ENCODE results near the gene NPHP4. TPM values are rescaled to one million over a fixed set of nuclear protein-coding genes. Genes with fewer than 3 reads are reported as not detected.

Gene NPHP4
- polyA plus RNA-seq, 4 donors: 6.8 to 17.1 (median 10.8) TPM

DNA sequence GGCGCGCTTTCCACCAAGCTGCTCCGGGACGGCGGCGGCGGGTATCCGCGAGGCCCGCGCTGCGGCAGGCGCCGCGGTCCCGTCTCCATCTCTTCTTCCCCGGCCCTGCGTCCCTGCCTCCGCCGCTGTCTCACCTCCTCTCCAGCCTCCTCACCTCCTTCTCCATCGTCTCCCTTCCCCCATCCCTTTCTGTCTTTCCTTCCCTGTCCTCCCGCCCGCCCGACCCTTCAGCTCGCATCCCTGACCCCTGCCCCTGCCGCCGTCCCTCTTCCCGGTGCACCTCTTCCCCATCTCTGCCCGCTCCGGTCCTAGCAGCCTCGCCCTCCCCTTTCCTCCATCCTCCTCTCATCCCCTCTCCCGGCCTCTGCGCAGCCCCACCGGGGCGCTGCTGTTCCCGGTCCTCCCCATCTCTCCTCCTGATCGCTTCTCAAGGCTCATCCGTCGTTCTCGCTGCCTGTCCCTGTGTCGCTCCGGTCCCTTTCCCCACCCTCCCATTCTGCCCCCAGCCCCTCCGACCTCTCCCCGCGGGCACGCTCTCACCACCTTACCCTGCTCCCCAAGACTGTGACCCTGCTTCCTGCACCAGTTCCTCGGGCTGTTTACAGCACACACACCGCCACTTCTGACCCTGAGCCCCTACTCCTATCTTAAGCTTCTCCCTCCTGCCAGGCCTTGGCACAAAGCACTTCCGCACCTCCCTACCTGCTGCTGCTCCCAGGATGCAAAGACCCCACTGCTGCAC is 760 bp upstream of the NPHP4 start:
- no peak for DNase-seq (ENCODE audit: low read depth in 4 of 4, low spot score in 3 of 4)

GRCh38 chr1:5991381-5992025 is 722 bp downstream of the NPHP4 start:
- DNase-seq (ENCODE audit: low read depth in 4 of 4, low spot score in 3 of 4): no peak

GRCh38 chr1:5990913-5991312 is 1.3 kb downstream of the NPHP4 start:
- no peak for DNase-seq (ENCODE audit: low read depth in 4 of 4, low spot score in 3 of 4)

DNA sequence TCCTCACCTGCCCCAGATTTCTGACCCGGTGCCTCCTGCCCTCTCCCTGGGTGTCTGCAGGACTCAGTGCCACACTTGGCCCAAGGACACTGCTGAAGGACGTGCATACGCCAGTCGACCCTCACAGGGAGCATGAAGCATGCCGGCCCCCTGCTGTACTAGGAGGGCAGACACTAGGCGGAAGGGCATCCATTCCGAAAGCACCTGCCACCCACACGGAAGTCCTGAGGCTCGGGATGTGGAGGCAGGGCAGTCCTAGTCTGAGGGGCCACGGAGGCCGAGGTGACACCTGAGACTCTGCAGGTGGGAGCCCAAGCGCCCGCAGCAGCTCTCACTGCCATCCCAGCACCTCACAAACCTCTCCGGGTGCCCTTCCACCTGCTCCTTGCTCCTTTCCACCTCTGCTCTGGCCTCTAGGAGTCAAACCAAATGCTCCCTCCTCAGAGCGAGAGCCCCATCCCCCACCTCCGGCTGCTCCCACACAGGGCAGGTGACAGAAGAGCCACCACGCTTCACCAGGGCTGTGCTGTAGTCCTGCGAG is 2.4 kb downstream of the NPHP4 start:
- DNase-seq (ENCODE audit: low read depth in 4 of 4, low spot score in 3 of 4): no peak

DNA sequence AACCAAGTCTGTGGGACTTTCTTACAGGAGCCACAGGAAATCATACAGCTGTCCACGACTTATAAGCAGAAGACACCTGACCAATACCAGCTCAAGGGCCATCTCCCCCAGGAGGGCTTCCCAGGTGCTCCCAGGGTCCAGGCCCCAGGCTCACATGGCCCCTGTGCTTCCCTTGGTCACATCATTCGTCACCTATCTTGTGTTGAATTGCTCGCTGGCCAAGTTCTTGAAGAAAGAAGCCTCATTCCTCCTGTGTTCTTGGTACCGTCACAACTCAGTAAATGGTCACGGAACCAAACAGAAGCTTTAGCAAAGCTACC is 3.0 kb downstream of the NPHP4 start:
- DNase-seq (ENCODE audit: low read depth in 4 of 4, low spot score in 3 of 4): no peak

DNA sequence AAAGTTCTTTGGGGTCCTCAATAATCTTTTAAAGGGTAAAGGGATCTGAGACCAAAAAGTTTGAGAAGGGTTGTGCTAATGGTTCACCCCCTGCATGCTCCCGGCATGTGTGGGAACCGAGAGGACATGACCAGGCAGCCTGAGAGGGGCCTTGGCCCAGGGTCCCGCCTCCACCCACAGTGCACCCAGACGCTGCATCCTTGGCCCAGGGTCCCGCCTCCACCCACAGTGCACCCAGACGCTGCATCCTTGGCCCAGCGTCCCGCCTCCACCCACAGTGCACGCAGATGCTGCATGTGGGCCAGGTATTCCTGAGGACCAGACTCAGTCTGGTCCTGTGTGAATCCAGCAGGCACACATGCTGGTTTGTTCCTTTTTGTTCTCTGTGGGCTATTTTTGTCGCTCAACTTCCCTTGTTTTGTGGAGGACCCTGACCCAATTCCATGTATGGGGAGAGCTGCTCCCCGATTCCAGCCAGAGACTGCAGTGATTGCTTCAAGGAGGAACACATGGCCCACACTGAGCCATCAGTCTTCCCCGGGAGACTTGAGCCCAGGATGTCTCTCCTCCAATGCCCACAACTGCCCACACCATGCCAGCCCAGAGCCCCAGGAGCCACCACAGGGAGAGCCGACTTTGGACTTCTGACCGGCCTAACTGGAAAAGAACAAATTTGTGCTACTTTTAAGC is 3.5 kb downstream of the NPHP4 start:
- no peak for DNase-seq (ENCODE audit: low read depth in 4 of 4, low spot score in 3 of 4)

- no peak for DNase-seq (ENCODE audit: low read depth in 4 of 4, low spot score in 3 of 4)
These were observed 6.2 kb downstream of the NPHP4 start for GRCh38 chr1:5986018-5986417.

- no peak for DNase-seq (ENCODE audit: low read depth in 4 of 4, low spot score in 3 of 4)
These were observed 7.0 kb downstream of the NPHP4 start for GRCh38 chr1:5985250-5985649.

DNA sequence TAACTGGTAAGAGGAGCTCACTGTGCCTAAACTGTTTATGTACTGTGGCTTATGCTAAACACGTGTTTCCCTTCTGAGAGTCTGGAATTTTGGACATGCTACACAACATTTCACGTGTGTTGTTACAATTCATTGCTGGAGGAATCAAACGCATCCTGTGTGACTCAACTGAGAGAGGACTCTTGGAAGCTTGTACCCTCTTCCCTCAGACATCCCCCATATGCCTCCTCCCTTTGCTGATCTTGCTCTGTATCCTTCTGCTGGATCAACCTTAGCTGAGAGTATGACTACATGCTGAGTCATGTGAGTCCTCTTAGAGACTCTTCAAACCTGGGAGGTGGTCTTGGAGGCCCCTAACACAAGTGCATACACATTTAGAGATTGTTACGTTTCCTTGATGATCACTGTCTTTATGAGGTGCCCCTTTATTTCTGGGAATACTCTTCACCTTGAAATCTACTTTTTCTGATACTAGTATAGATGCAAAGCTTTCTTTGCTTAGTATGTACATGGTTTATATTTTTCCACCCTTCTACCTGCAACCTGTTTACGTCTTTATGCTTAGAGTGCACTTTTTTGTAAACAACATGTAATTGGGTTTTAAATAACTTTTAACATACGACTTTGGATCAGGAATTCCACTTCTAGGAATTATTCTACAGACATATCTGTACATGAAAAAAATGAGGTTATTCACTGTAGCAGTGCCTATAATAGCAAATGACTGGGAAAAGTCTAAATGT is 8.7 kb downstream of the NPHP4 start:
- no peak for DNase-seq (ENCODE audit: low read depth in 4 of 4, low spot score in 3 of 4)

DNA sequence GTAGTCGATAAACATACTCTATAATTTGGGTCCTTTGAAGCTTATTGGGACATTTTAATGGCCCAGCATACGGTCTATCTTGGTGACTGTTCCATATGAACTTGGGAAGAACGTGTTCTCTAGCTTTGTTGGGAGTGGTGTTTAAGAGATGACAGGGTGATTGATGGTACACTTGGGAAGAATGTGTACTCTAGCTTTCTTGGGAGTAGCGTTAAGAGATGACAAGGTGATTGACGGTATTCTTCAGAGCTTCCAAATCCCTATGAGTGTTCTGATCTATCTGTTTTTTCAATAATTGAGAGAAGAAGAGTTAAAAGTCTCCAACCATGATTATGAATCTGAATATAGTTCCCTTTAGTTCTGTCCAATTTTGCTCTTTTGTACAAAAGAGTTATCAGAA is 9.4 kb downstream of the NPHP4 start:
- no peak for DNase-seq (ENCODE audit: low read depth in 4 of 4, low spot score in 3 of 4)

DNA sequence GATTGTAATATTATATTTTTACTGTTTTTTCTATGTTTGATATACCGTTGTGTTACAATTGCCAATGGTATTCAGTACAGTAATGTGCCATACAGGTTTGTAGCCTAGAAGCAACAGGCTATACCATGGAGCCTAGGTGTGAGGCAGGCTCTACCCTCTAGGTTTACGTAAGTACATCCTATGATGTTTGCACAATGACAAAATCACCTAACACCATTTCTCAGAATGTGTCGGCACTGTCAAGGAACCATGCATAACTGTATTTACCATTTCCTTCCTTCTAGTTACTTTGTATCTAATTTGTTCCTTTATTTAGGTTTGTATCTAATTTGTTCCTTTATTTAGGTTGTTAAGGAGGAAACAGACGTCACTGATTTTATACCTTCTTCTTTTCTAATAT is 9.9 kb downstream of the NPHP4 start:
- DNase-seq (ENCODE audit: low read depth in 4 of 4, low spot score in 3 of 4): no peak

GRCh38 chr1:5981009-5981380 is 11.2 kb downstream of the NPHP4 start:
- no peak for DNase-seq (ENCODE audit: low read depth in 4 of 4, low spot score in 3 of 4)

- peak in 1 of 4 donors; percentile 60 for DNase-seq (ENCODE audit: low read depth in 4 of 4, low spot score in 3 of 4)
These were observed 11.8 kb downstream of the NPHP4 start for GRCh38 chr1:5980314-5981008.

GRCh38 chr1:5979536-5980313 is 12.5 kb downstream of the NPHP4 start:
- no peak for DNase-seq (ENCODE audit: low read depth in 4 of 4, low spot score in 3 of 4)

- no peak for DNase-seq (ENCODE audit: low read depth in 4 of 4, low spot score in 3 of 4)
These were observed 13.8 kb downstream of the NPHP4 start for GRCh38 chr1:5978452-5978851.

- no peak for DNase-seq (ENCODE audit: low read depth in 4 of 4, low spot score in 3 of 4)
These were observed 14.5 kb downstream of the NPHP4 start for GRCh38 chr1:5977494-5978444.

GRCh38 chr1:5976726-5977493 is 15.3 kb downstream of the NPHP4 start:
- no peak for DNase-seq (ENCODE audit: low read depth in 4 of 4, low spot score in 3 of 4)

- DNase-seq (ENCODE audit: low read depth in 4 of 4, low spot score in 3 of 4): no peak
These were observed 16.0 kb downstream of the NPHP4 start for GRCh38 chr1:5976231-5976630.

Data from left renal pelvis (tissue), 4 donors.